Stimulated activated memory B cell treated with anti-CD40 and anti-IgM and Interleukin-4, amounts not matched to agents 10 μg/mL and 1 μg/mL and 100 μg/mL, for 72 hours (primary cell): ENCODE results near the gene LINGO1.

Experiments
- ATAC-seq: fragments of 150-1000 bp; cut with Tn5 transposase; 2 replicates; pipeline ENCODE4 v1.10.0; 2021
- H3K27ac Mint-ChIP-seq: one replicate; pipeline ENCODE4 v1.8.0; 2022; ENCODE audit warnings: mild to moderate bottlenecking, mixed read lengths
- H3K27me3 Mint-ChIP-seq: one replicate; pipeline ENCODE4 v1.8.0; 2022; ENCODE audit warnings: mixed read lengths
- H3K36me3 Mint-ChIP-seq: one replicate; pipeline ENCODE4 v1.8.0; 2022; ENCODE audit warnings: mixed read lengths
- H3K4me1 Mint-ChIP-seq: one replicate; pipeline ENCODE4 v1.8.0; 2022; ENCODE audit warnings: mixed read lengths
- H3K4me3 Mint-ChIP-seq: one replicate; pipeline ENCODE4 v1.8.0; 2022; ENCODE audit warnings: mild to moderate bottlenecking, moderate library complexity, mixed read lengths
- H3K9me3 Mint-ChIP-seq: one replicate; pipeline ENCODE4 v1.8.0; 2022; ENCODE audit warnings: mixed read lengths

Gene LINGO1

DNA sequence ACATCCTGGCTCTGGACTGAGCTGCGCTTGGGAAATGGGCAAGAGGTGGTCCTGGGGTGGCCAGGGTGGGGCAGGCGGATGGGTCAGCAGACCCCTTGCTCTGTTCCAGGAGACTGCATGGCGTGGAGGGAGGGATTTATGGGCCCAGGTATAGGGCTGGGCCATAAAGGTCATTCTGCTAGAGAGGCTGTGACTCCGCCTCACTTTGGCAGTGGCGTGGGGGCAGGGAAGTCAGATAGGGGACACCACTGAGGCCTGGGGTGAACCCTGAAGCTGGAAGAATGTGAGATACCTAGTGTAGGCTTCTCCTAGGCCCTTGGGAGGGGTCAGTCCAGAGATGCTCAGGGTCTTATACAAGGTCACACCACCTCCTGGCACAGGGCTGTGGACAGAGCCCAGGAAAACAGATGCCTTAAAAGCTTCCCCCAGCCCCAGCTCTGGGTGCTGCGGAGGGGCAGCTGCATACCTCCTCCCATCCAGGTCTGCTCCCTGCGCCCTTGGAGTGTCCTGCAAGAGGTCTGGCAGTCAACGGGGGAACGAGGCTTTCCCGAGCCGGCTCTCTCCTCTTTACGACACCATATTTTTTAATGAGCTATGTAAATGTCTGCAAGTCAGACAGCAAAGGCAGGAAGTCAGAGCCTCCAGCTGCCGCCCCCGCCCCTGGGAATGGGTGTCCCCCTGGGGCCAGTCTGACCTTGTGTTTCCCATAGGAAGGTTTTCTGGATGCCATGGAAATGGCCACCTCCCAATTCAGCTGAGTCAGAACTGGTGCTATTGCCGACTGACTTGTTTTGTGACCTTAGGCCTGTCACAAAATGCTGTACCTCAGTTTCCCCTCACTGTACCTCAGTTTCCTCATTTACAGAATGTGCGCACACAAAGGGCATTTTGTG is 26.3 kb downstream of the LINGO1 start:
- Mint-ChIP-seq H3K27me3 (peaks cover 36% of the 10 kb centered on the region), H3K27ac (no peak overlapping the region), H3K4me1 (peaks cover 12% of the 10 kb centered on the region), H3K4me3 (no peak overlapping the region), H3K36me3 (no peaks in the 10 kb centered on the region), H3K9me3 (no peaks in the 10 kb centered on the region)
- no peak for ATAC-seq

DNA sequence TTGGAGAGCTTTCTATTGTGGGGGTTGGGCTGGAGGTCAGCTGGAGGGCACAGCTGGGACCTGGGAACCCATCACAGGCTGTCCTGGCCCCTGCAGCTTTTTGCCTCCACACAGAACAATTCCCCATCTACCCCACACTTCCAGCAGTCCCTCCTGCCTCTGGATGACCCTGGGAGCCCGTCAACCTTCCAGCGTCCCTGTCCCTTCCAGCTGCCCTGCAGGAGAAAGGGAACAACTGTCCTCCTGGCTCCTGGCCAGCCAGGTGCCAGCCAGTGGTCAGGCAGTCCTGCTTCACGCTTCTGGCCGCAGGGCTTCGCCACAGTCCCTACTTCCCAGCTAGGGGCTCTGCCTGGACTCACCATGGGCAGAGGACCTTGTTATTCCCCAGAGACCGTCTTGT is 27.2 kb downstream of the LINGO1 start:
- Mint-ChIP-seq H3K27me3 (peaks cover 27% of the 10 kb centered on the region), H3K36me3 (no peaks in the 10 kb centered on the region), H3K4me1 (peaks cover 12% of the 10 kb centered on the region), H3K27ac (no peak overlapping the region), H3K9me3 (no peaks in the 10 kb centered on the region), H3K4me3 (no peak overlapping the region)
- no peak for ATAC-seq

DNA sequence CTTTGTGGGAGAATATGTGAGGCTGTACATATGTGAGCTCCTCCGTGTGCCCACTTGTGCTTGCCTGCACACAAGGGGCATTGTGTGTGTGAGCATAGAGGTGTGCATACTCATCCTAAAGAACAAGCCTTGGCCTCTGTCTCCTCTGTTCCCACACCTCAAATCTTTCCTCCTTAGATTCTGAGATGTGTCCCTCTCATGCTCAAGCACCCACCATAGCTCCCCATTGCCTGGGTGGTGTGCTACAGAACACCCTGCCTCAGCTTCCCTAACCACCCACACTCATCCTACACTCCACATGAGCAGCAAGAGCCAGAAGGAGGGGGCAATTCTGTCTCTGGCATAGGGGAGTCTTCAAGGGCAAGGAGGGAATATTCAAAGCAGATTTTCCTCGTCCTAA is 27.7 kb downstream of the LINGO1 start:
- no peaks in the 10 kb centered on the region for H3K9me3 Mint-ChIP-seq
- H3K27ac Mint-ChIP-seq: no peak overlapping the region
- H3K4me3 Mint-ChIP-seq: no peak overlapping the region

DNA sequence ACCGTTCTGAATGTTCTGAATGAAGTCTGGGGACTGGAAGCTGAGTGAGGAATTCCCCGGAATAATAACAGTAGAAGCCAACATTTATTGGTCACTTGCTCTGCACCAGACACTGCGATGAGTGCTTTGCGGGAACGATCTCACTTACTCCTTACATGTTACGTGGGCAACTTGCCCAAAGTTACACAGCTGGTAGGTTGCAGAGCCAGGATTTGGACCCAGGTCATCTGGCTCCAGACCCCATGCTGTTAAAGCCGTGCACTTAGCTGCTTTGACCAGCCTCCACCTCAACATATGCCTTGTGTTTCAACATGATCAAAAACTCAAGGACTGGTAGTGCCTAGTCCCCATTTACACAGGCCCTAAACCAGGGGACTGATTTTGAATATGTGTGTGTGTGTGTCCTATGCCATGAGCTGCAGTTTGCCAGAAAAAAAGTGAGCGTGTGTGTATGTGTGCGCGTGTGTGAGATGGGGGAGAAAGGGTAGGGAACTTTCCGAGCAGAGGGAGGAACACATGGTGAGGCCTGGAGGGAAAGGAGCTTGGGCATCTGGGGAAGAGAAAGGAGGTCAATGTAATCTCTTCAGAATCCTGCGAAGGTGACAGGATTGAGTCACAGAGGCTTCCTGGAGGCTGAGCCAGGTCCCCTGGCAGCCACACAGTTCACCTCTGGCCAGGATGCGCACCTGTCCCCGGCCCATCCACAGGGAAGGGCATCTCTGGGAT is 28.9 kb downstream of the LINGO1 start:
- no peak overlapping the region for H3K4me3 Mint-ChIP-seq
- H3K27me3 Mint-ChIP-seq: peaks cover 22% of the 10 kb centered on the region
- no peak overlapping the region for H3K27ac Mint-ChIP-seq

More for the DNA sequence above, 27.7 kb downstream of the LINGO1 start:
- no peaks in the 10 kb centered on the region for H3K36me3 Mint-ChIP-seq
- peaks cover 22% of the 10 kb centered on the region for H3K27me3 Mint-ChIP-seq
- no peak for ATAC-seq
- H3K4me1 Mint-ChIP-seq: peaks cover 12% of the 10 kb centered on the region

DNA sequence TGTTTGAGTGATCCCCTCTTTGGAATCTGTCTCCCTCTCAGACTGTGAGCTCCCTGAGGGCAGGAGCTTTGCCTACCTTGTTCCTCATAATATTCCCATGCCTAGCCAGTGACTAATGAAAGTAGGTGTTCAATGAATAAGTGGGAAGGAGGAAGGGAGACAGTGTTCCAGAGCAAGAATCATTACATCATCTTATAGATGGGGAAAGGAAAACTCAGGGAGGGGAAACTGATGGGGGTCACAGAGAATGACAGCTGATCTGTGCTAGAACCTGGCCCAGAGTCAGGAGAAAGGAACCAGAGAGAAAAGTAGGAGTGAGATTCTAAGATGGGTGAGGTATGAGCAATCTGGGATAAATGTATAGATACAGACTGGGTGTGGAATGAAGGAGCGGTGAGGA is 29.9 kb downstream of the LINGO1 start:
- Mint-ChIP-seq H3K27ac (no peak overlapping the region), H3K27me3 (peaks cover 22% of the 10 kb centered on the region)

More for the DNA sequence above, 28.9 kb downstream of the LINGO1 start:
- no peaks in the 10 kb centered on the region for H3K36me3 Mint-ChIP-seq
- H3K9me3 Mint-ChIP-seq: no peaks in the 10 kb centered on the region
- peaks cover 12% of the 10 kb centered on the region for H3K4me1 Mint-ChIP-seq
- no peak for ATAC-seq

DNA sequence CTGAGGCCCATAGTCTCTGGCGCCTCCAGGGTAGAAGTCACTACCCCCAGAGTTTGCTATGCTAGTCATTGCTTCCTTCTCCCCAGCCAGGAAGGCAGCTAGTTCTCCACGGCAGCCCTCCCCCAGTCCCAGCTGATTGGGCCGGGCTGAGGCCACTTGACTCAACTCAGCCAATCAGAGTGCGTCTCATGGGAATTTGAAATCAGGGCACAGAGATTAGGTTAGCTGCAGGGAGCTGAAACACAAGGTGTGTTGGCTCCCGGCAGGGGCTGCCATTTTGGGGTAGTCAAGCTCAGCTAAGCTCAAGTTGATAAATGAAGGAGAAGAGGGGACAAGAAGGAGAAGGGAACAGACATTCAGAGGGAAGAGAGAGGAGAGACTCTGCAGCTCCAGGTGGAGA is 32.8 kb downstream of the LINGO1 start:
- Mint-ChIP-seq H3K27me3 (peaks cover 11% of the 10 kb centered on the region), H3K9me3 (no peaks in the 10 kb centered on the region), H3K27ac (no peak overlapping the region), H3K4me1 (peaks cover 8% of the 10 kb centered on the region), H3K4me3 (no peak overlapping the region), H3K36me3 (no peaks in the 10 kb centered on the region)
- no peak for ATAC-seq

More for the DNA sequence above, 29.9 kb downstream of the LINGO1 start:
- H3K4me1 Mint-ChIP-seq: peaks cover 12% of the 10 kb centered on the region
- H3K9me3 Mint-ChIP-seq: no peaks in the 10 kb centered on the region
- H3K36me3 Mint-ChIP-seq: no peaks in the 10 kb centered on the region
- H3K4me3 Mint-ChIP-seq: no peak overlapping the region
- ATAC-seq: no peak

DNA sequence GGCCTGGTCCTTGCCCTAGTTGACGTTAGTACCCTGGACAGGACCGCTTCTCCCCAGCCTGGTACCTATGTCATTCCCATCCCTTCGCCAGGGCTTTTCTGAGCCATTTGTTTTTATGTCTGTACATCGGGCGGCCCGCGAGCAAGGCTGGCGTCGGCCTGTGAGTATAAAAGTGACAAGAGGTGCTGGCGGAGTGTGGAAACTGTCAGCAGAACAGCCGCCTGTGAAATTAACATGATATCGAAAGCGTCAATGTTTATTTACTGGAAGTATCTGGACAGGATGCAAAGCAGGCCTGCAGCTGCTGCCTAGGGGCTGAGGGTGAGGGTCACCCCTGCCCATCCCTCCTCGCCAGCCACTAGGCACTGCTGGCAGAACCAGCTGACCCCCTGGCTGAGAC is 33.4 kb downstream of the LINGO1 start:
- Mint-ChIP-seq H3K27ac (no peak overlapping the region), H3K9me3 (no peaks in the 10 kb centered on the region), H3K4me1 (peaks cover 3% of the 10 kb centered on the region), H3K36me3 (no peaks in the 10 kb centered on the region), H3K27me3 (peaks cover 6% of the 10 kb centered on the region), H3K4me3 (no peak overlapping the region)
- no peak for ATAC-seq

DNA sequence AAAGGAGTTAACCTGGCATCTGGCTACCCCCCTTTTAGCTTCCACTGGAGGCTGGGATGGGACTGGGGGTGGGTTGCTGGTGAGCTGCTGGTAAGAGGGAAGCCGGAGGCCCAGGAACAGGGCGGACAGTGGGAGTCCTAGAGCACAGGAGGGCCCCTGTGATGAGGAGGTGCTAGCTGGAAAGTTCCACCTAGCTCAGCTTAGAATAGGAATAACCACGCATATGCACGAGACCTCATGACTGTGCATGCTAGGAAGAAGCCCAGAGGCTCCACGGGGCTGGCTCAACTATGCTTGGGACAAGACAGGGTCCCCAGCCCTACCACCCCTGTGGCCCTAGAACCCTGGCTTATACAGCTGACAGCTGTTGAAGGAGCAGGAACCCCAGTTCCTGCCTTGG is 34.1 kb downstream of the LINGO1 start:
- Mint-ChIP-seq H3K4me1 (no peaks in the 10 kb centered on the region), H3K36me3 (no peaks in the 10 kb centered on the region), H3K4me3 (no peak overlapping the region), H3K9me3 (no peaks in the 10 kb centered on the region), H3K27ac (no peak overlapping the region), H3K27me3 (no peaks in the 10 kb centered on the region)
- ATAC-seq: no peak

DNA sequence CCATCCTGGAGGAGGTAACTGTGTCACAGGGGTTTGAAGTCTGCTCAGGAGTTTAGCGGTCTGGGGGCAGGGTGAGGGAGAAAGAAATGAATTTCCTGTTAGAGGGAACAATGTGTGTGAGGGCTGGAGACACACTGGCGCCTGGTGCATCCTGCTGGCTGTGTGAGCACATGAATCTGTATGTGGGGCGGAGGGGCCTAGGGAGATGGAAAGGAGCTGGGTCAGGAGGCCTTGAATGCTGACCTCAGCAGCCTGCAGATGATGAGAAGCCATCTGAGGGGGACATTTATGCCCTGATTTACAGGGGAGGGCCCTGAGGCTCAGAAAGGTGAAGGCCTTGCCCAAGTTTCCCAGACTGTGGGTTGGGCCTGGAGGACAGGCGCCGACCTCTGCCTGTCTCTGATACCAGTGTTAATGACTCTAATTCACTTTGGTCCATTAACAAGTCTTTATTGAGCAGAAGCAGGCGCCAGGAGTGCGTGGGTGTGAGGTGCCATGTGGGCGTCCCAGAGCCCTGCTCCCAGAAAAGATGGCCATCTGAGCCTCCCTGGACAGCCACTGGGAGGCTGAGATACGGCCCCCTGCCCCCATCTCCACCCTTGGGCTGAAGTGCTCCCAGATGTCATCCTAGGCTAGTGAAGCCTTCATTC is 34.8 kb downstream of the LINGO1 start:
- no peak overlapping the region for H3K27ac Mint-ChIP-seq
- no peak for ATAC-seq
- no peaks in the 10 kb centered on the region for H3K27me3 Mint-ChIP-seq
- no peaks in the 10 kb centered on the region for H3K36me3 Mint-ChIP-seq
- no peaks in the 10 kb centered on the region for H3K4me1 Mint-ChIP-seq
- no peak overlapping the region for H3K4me3 Mint-ChIP-seq
- no peaks in the 10 kb centered on the region for H3K9me3 Mint-ChIP-seq

DNA sequence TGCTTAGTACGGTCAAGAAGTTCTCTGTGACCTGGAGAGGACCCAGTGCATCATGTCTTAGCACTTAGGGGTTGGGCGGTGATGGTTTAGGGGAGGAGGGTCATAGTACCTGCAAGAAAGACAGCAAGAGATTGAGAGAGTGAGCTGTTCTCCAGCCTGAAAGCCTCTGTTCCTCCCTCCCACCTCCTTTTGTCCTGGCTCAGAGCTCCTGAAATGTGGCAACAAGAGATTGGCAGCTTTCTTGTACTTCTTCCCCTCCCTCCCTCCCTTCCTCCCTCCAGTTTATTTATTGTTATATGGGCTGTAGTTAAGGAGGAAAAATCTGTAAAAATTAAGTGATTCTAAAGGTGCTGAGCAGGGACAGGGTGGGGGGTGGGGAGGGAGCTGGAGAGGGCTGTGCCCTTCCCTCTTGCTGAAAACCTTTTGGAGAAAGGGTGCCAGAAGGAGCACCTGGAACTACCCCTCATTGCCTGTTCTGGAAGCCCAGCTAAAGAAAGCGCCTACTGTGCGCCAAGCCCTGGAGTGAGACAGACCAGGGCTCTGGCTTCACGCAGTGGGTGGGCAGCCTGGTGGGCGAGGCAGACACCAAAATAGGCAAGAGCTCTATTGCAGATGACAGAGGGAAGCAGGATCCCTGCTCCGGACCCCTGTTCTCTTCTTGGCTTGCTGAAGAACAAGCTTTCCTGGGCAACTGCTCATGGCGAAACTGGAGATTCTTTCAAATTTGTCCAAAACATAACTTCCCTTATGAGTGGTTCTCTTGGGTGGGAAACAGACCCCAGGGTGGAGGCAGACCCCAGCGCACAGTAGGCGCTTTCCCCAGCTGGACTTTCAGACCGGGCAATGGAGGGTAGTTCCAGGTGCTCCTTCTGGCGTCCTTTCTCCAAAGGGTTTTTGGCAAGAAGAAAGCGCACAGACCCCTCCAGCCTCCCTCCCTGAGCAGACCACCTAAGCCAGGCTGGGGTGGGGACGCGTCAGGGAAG is 35.6 kb downstream of the LINGO1 start:
- Mint-ChIP-seq H3K9me3 (no peaks in the 10 kb centered on the region), H3K27me3 (peaks cover 7% of the 10 kb centered on the region), H3K4me1 (no peaks in the 10 kb centered on the region), H3K36me3 (no peaks in the 10 kb centered on the region), H3K4me3 (no peak overlapping the region), H3K27ac (no peak overlapping the region)
- no peak for ATAC-seq

DNA sequence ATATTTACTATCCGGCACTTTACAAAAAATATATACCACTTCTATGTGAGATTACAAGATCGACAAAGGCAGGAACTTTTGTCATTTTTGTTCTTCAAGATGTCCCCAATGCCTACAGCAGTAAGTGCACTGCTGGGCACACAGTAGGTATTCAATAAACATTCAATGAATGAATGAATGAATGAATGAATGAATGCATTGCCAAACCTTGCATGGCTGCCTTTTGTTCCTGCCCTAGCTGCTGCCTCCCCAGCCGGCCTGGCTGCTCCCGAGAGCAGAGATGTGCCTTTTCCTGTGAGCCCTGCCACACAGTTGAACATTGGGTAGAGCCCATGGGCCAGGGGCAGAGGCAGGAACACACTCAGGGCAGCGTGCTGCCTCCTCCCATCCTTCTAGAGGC is 37.5 kb downstream of the LINGO1 start:
- Mint-ChIP-seq H3K4me1 (no peaks in the 10 kb centered on the region), H3K27me3 (peaks cover 18% of the 10 kb centered on the region), H3K27ac (no peak overlapping the region), H3K9me3 (no peaks in the 10 kb centered on the region), H3K4me3 (no peak overlapping the region), H3K36me3 (no peaks in the 10 kb centered on the region)
- no peak for ATAC-seq

DNA sequence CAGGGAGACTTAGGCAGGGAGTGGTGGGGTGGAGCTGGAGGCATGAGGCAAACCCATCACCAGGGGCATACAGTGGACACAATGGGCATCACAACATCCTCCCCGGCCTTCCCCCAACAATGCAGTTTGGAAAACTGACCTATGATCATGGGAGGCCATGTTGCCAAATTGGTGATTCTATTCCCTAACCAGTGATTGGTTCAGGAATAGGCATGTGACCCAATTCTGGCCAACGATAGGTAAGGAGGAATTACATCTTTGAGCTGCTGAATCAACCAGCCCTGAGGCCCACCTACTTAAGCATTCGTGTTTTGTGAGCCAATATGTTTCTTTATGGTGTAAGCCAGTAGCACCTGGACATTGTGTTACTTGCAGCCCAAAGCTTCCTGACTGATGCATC is 40.0 kb downstream of the LINGO1 start:
- no peaks in the 10 kb centered on the region for H3K36me3 Mint-ChIP-seq
- H3K4me1 Mint-ChIP-seq: no peaks in the 10 kb centered on the region
- no peak overlapping the region for H3K27ac Mint-ChIP-seq
- H3K9me3 Mint-ChIP-seq: no peaks in the 10 kb centered on the region
- H3K4me3 Mint-ChIP-seq: no peak overlapping the region
- peaks cover 28% of the 10 kb centered on the region for H3K27me3 Mint-ChIP-seq
- ATAC-seq: no peak

DNA sequence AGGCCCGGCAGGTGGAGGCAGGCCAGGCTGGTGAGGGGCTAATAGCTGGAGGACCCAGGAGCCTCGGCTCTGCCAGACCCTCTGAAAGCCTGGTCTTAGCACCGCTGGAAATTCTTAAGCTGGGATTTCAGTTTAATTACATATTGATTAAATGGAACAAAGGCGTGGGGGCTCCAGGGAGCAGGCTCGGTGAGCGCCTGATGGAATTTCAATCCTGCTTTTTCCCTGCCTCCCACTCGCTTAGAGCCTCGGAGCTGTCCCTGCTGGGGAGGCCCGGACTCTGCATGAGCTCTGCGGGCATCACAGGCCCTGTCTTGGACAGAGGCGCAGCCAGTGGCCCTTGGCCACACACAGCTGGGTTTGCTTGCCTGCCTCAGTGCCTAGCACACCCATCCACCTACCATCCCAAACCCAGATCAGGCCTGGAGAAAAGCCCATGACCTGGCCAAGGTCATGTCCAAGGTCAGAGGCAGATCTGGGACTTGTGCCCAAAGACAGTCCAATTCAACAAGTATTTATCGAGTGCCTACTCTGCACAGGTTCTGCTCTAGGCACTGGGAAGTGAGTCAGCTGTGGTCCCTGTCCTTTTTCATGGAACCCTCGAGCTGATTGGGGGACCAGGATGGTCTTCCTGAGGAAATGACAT is 40.6 kb downstream of the LINGO1 start:
- ATAC-seq: no peak
- no peaks in the 10 kb centered on the region for H3K9me3 Mint-ChIP-seq
- H3K36me3 Mint-ChIP-seq: no peaks in the 10 kb centered on the region
- peaks cover 28% of the 10 kb centered on the region for H3K27me3 Mint-ChIP-seq
- H3K4me3 Mint-ChIP-seq: no peak overlapping the region
- no peak overlapping the region for H3K27ac Mint-ChIP-seq
- no peaks in the 10 kb centered on the region for H3K4me1 Mint-ChIP-seq

DNA sequence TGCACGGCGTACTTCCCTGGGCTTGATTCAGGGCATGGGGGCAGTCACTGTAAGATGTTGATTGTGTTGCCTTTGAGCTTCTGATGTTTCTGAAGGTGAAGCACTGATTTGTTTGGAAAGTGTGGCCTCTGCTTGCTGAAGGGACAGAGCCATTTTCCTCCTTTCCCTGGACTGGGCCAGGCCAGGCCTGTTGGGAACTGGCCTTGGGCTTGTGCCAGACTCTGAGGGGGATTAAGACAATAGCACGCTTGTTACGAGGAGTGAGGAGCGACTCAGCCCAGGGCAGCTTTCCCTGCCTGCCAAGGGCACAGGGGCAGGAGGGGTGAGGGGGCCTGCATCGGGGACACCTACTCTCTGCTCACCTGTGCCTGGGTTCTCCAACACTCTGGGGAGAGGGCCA is 42.9 kb downstream of the LINGO1 start:
- Mint-ChIP-seq H3K9me3 (no peaks in the 10 kb centered on the region), H3K4me1 (no peaks in the 10 kb centered on the region), H3K4me3 (no peak overlapping the region), H3K27ac (no peak overlapping the region), H3K36me3 (no peaks in the 10 kb centered on the region), H3K27me3 (peaks cover 40% of the 10 kb centered on the region)
- no peak for ATAC-seq
